A673 (cell line): Measurements from ENCODE around the gene DNA2.
"Not testable (repeated sequence)": the region's sequence is repeated elsewhere in the genome, so short reads cannot be mapped to it uniquely, and the experiment has no call there.

ENCODE experiments used
- CTCF ChIP-seq: fragments of 300-800, 200-600 bp; sonication (generic); conservative IDR thresholded peaks from 2 replicates; pipeline ENCODE4 v1.5.1; 2017; ENCODE audit warnings: low read depth, mild to moderate bottlenecking, antibody characterized with exemption, low read length, moderate library complexity, mixed read lengths
- EZH2 ChIP-seq: fragments of 200-600 bp; sonication (generic); IDR thresholded peaks from 2 replicates; pipeline ENCODE4 v1.6.1; 2017; ENCODE audit warnings: borderline replicate concordance, low read depth, mild to moderate bottlenecking, mixed read lengths, antibody characterized with exemption, low read length; ENCODE audit not compliant: poor library complexity, severe bottlenecking

- TF ChIP-seq CTCF, EZH2: not testable (repeated sequence)
Measured at GRCh38 chr10:68464729-68465128, 7.0 kb downstream of the DNA2 start.
